ENCODE results near the gene NLRC4.
"Not testable (repeated sequence)": the region's sequence is repeated elsewhere in the genome, so short reads cannot be mapped to it uniquely, and the experiment has no call there.

NLRC4 gene

DNA sequence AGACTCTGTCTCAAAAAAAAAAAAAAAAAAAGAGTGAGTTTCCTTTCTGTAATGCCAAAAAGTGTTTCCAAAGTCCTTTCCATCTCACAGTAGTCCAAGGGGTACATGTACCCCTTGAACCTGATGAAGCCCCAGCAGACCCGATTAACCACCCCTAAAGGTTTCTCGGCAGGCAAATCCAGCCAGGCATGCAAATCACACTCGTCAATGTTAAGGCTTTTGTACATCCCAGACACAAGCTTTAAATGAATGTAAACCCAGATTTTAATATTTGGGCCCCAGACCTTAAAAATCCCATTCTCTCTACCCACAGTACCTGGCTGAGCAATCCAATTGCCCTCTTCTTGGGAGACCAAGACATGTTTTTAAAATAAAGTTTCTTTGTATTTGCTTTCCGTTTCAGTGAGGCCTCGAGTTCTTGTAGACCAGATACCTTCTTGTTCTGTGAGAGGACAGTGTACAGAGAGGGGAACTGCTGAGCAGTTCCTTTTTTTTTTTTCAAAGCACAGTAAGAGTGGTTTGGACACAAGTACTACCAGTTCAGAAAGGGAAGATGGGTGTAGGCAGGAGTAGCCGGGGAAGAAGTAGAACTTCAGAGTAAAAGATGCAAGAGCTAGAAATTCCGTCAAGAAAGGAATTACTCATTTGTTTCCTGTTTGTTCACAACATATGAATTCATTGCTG lies at the start of gene NLRC4:
NLRC4 (minus strand) TSS at position 465 of the 684 bp plus-strand sequence. CDS start 8,111 bp downstream, outside the sequence.
- peak; percentile 63 for DNase-seq (ENCODE audit: low spot score)

DNA sequence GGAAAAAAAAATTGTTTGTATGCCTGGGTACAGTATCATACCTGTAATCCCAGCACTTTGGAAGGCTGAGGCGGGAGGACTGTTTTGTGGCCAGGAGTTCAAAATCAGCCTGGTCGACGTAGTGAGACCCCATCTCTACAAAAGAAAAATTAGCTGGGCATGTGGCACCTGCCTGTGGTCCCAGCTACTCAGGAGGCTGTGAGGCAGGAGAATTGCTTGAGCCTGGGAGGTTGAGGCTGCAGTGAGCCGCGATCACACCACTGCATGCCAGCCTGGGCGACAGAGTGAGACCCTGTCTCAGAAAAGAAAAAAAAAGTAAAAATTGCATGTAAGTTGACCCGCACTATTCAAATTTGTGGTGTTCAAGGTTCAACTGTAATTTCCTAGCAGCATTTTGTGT lies 45.9 kb upstream of the NLRC4 start:
- no peak for DNase-seq (ENCODE audit: low spot score)

GRCh38 chr2:32293966-32294562 lies 29.4 kb upstream of the NLRC4 start:
- not testable (repeated sequence) for DNase-seq (ENCODE audit: low spot score)

DNA sequence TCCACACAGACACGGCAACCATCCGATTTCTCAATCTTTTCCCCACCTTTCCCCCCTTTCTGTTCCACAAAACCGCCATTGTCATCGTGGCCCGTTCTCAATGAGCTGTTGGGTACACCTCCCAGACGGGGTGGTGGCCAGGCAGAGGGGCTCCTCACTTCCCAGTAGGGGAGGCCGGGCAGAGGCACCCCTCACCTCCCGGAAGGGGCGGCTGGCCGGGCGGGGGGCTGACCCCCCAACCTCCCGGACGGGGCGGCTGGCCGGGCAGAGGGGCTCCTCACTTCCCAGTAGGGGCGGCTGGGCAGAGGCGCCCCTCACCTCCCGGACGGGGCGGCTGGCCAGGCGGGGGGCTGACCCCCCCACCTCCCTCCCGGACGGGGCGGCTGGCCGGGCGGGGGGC lies 28.8 kb upstream of the NLRC4 start:
- DNase-seq (ENCODE audit: low spot score): not testable (repeated sequence)

GRCh38 chr2:32291746-32292145 lies 27.1 kb upstream of the NLRC4 start:
- no peak for DNase-seq (ENCODE audit: low spot score)

DNA sequence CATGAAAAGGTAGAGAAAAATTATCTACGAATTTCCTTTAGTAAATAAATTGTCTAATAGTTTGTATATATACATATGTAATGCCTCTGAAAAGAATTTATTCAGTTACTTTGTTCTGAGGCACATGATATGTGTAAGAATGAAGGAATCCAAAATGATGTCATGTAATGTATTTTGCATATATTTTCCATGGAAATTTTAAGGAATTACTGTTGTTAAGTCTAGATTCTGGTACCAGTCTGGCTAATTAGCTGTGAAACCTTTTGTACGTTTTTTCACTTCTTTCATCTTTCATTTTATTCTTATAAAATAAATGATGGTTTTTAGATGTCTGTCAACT lies 25.3 kb upstream of the NLRC4 start:
- no peak for DNase-seq (ENCODE audit: low spot score)

GRCh38 chr2:32289165-32289999 lies 24.7 kb upstream of the NLRC4 start:
- no peak for DNase-seq (ENCODE audit: low spot score)

- DNase-seq (ENCODE audit: low spot score): no peak
Measured at GRCh38 chr2:32284321-32284720, 19.6 kb upstream of the NLRC4 start.

DNA sequence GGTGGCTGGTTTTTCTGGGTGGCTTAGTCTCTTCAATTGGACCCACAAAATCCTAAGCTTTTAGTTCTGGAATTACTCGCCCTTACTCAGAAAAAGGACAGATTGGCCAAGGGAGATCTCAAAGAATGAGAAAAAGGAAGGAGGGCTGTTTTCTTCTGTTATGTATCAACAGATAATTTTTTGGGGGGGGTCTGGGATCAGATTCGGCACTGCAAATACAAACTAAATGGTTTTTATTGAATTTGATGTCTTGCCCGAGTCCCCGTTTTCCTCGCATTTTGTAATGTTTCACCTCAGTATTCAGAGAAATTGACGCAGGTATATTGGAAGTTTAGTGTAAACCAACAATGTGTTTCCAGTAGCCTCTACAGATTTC lies 13.8 kb upstream of the NLRC4 start:
- DNase-seq (ENCODE audit: low spot score): no peak

DNA sequence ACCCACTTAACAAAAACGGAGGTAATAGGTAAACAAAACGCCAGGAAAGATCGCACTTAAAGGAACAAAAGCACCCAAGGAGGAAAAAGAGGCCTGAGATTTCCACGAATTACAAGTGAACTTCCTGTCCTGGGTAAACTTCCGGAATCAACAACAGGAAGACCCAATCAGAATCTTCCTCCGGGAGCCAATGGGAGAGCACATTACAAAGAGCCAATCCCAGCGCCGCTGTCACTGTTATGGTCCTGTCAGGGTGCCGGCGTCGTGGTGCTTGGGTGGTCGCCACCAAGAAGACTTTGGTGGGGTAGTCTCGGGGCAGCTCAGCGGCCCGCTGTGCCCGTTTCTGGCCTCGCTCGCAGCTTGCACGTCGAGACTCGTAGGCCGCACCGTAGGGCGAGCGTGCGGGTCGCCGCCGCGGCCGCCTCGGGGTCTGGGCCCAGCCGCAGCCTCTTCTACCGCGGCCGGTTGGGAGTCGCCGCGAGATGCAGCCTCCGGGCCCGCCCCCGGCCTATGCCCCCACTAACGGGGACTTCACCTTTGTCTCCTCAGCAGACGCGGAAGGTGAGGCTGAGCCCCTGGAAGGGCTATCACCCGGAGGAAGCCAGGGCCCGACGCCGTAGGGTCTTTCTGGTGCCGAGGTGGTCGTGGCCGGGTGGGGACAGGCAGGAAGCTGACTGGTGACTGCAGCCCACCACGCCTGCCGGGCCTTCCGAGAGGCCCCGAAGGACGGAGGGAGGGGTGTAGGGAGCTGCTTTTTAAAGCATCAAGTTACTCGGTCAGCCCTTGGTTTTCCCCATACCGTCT lies 13.2 kb upstream of the NLRC4 start, which contains the start of gene YIPF4:
YIPF4 (plus strand) TSS at position 231 of the 804 bp plus-strand sequence; CDS start at position 483, 252 bp downstream.
- DNase-seq (ENCODE audit: low spot score): peak; percentile 100

- DNase-seq (ENCODE audit: low spot score): no peak
Measured at GRCh38 chr2:32277363-32277673, 12.6 kb upstream of the NLRC4 start.

GRCh38 chr2:32275790-32276189 lies 11.1 kb upstream of the NLRC4 start:
- DNase-seq (ENCODE audit: low spot score): not testable (repeated sequence)

GRCh38 chr2:32274289-32274688 lies 9.6 kb upstream of the NLRC4 start:
- no peak for DNase-seq (ENCODE audit: low spot score)

- no peak for DNase-seq (ENCODE audit: low spot score)
Measured at GRCh38 chr2:32272279-32272678, 7.6 kb upstream of the NLRC4 start.

DNA sequence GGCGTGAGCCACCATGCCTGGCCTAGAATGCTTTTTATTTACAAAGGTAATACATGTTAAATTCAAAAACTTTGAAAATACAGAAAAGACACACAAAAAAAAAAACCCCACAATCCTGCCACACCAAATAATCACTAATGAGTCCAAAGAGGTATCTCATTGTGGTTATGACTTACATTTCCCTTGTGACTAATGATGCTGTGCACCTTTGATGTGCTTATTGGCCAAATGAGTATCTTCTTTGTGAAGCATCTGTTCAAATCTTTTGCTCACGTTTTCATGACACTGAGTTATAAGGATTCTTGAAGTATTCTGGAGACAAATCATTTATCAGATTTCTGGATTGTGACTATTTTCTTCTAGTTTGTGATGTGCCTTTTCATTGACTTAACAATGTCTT lies 6.4 kb upstream of the NLRC4 start:
- DNase-seq (ENCODE audit: low spot score): no peak

GRCh38 chr2:32262105-32262504 lies 2.6 kb downstream of the NLRC4 start:
- DNase-seq (ENCODE audit: low spot score): no peak

DNA sequence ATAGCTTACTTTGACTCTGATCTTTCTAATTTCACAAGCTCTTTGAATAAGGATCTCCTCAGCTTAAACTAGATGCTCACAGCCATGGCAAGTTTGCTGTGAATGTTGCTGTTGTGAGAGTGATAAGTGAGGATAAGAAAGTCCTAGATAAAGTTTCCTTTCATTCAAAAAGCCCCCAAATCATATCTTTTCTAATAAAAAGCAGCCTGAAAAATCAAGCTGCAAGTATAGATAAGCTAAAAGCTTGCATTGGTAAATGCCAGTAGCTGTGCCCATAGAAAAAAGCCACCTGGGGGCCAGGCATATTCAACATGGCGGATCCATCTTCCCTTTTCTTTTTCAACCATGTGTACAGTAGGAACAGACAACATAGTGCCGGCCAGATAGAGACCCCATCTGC lies 4.3 kb downstream of the NLRC4 start:
- no peak for DNase-seq (ENCODE audit: low spot score)

- DNase-seq (ENCODE audit: low spot score): no peak
Measured at GRCh38 chr2:32258242-32258641, 6.4 kb downstream of the NLRC4 start.

DNA sequence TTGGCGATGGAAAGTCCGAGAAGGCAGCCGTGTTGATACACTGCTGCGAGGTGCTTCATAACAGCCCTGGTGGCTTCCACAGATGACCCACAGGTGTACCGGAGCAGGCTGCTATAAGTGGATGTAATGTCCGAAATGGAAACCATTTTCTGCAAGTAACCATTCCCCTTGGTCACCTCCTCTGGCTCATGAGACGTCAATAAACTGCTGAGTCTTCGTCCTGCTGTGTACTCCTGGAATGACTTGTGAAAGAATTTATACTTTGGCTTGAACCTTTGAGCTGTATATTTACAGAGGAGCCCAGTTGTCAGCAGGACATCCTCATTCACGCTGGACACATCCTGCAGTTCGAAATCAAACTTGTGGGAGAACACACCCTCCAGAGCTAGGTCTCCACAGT lies 14.4 kb downstream of the NLRC4 start:
- DNase-seq (ENCODE audit: low spot score): no peak

GRCh38 chr2:32249731-32250236 lies 14.9 kb downstream of the NLRC4 start:
- no peak for DNase-seq (ENCODE audit: low spot score)

DNA sequence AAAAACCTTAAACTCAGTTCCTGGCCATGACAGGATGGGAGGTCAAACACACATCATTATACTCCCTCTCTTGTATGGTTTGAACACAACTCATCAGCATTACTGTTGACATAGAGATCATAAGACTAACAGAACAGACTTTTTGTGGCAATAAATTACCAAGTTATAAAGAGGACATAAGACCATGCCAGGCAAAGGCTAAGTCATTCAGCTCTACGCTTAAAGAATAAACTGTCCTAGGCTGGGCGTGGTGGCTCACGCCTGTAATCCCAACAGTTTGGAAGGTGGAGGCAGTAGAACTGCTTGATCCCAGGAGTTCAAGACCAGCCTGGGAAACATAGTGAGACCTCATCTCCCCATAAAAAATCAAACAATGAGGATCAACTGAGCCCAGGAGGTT lies 16.4 kb downstream of the NLRC4 start:
- no peak for DNase-seq (ENCODE audit: low spot score)

GRCh38 chr2:32246911-32247310 lies 17.8 kb downstream of the NLRC4 start:
- no peak for DNase-seq (ENCODE audit: low spot score)

Data from germinal center (tissue), 1 donor.